MCF 10A (cell line): Measurements from ENCODE around the gene TIMM8A. TPM values are rescaled to one million over a fixed set of nuclear protein-coding genes. Genes with fewer than 3 reads are reported as not detected.

Experiments used
- BruUV-seq: library from RNA; stranded (reverse); fragments of 400-500 nt; replicated peaks from 2 replicates; lab custom pipeline; 2021; lab: Mats Ljungman, UMichigan
- CTCF ChIA-PET: fragments of 300-600 bp; sonication (Branson Sonifier 250); formaldehyde crosslinking; extraction: SDS; loops from one replicate; lab custom pipeline; 2021; ENCODE audit warnings: antibody characterized with exemption, inconsistent platforms; lab: Yijun Ruan, JAX
- POLR2A ChIA-PET: fragments of 300-600, 350-650 bp; sonication (Branson Sonifier 250); formaldehyde crosslinking; extraction: SDS; loops from one replicate; lab custom pipeline; 2020; ENCODE audit warnings: antibody characterized with exemption, inconsistent platforms; lab: Yijun Ruan, JAX
- DNase-seq: peaks from one replicate; pipeline ENCODE4 v3.0.0-alpha.2; 2018; ENCODE audit not compliant: unreplicated experiment
- H3K27ac Mint-ChIP-seq: one replicate; pipeline ENCODE4 v1.8.0; 2022; ENCODE audit warnings: mild to moderate bottlenecking, low read depth, mixed read lengths; ENCODE audit not compliant: unreplicated experiment
- H3K27me3 Mint-ChIP-seq: one replicate; pipeline ENCODE4 v1.8.0; 2022; ENCODE audit warnings: mixed read lengths; ENCODE audit not compliant: insufficient read depth, unreplicated experiment
- H3K36me3 Mint-ChIP-seq: one replicate; pipeline ENCODE4 v1.8.0; 2022; ENCODE audit warnings: mild to moderate bottlenecking, moderate library complexity, mixed read lengths; ENCODE audit not compliant: insufficient read depth, unreplicated experiment
- H3K4me1 Mint-ChIP-seq: one replicate; pipeline ENCODE4 v1.8.0; 2022; ENCODE audit warnings: mixed read lengths; ENCODE audit not compliant: insufficient read depth, unreplicated experiment
- H3K4me3 Mint-ChIP-seq: one replicate; pipeline ENCODE4 v1.8.0; 2022; ENCODE audit warnings: mild to moderate bottlenecking, moderate library complexity, mixed read lengths; ENCODE audit not compliant: unreplicated experiment
- H3K9me3 Mint-ChIP-seq: one replicate; pipeline ENCODE4 v1.8.0; 2022; ENCODE audit warnings: mixed read lengths; ENCODE audit not compliant: unreplicated experiment
- CTCF ChIP-seq: fragments of 200-600 bp; IDR thresholded peaks from one replicate; pipeline ENCODE4 v1.8.0; 2022; ENCODE audit warnings: antibody characterized with exemption, mild to moderate bottlenecking; ENCODE audit not compliant: unreplicated experiment
- intact Hi-C: fragments of 100-400 bp; cut with micrococcal nuclease; formaldehyde crosslinking; loops from 2 replicates; pipeline ENCODE4 v1.14.1; 2022
- total RNA-seq: library from RNA; stranded (reverse); gene quantifications from 2 replicates; pipeline ENCODE4 v1.2.3, GENCODE V29; 2022

Gene TIMM8A
- total RNA-seq, 1 experiment from 2014 or later: 14.9 TPM

GRCh38 chrX:101388604-101389003, 40.1 kb upstream of the TIMM8A start:
- no TSS peak for BruUV-seq
- H3K9me3 Mint-ChIP-seq: no peaks in the 10 kb centered on the region

GRCh38 chrX:101386542-101386885, 38.0 kb upstream of the TIMM8A start:
- Mint-ChIP-seq H3K4me1 (no peaks in the 10 kb centered on the region), H3K27ac (no peak overlapping the region), H3K9me3 (no peaks in the 10 kb centered on the region), H3K27me3 (peaks cover 42% of the 10 kb centered on the region), H3K4me3 (no peak overlapping the region), H3K36me3 (peaks cover 9% of the 10 kb centered on the region)
- no peak for DNase-seq
- intact Hi-C loops: no loop called here
- ChIA-PET CTCF (no interaction called here), POLR2A (no interaction called here)
- no peak for TF ChIP-seq CTCF
- BruUV-seq: no TSS peak

More at GRCh38 chrX:101388604-101389003, 40.1 kb upstream of the TIMM8A start:
- Mint-ChIP-seq H3K36me3 (peaks cover 27% of the 10 kb centered on the region), H3K27ac (no peak overlapping the region), H3K4me3 (no peak overlapping the region), H3K27me3 (peaks cover 40% of the 10 kb centered on the region), H3K4me1 (no peaks in the 10 kb centered on the region)
- DNase-seq: no peak
- TF ChIP-seq CTCF: no peak
- intact Hi-C loops: no loop called here
- CTCF ChIA-PET: interaction anchor here (0.7 to 2.0 kb wide), 3 partner anchors 23 to 704 kb away, joined by 3 to 4 read pairs (median 3); no protein-coding TSS in a partner anchor
- POLR2A ChIA-PET: no interaction called here

- Mint-ChIP-seq H3K36me3 (peaks cover 3% of the 10 kb centered on the region), H3K27ac (no peak within 1 kb of the TSS), H3K9me3 (no peaks in the 10 kb centered on the region), H3K4me3 (no peak within 1 kb of the TSS), H3K4me1 (no peaks in the 10 kb centered on the region), H3K27me3 (peaks cover 37% of the 10 kb centered on the region)
- TF ChIP-seq CTCF: no peak
- no TSS peak for BruUV-seq
- intact Hi-C loops: no loop called here
- ChIA-PET POLR2A (no interaction called here), CTCF (no interaction called here)
- DNase-seq: no peak
Observed at GRCh38 chrX:101385795-101386541, 37.4 kb upstream of the TIMM8A start, which contains the start of gene BTK. Gene BTK (minus strand): TSS chrX:101386191. CDS start chrX:101375284, 10,907 bp downstream.

GRCh38 chrX:101385026-101385684, 36.6 kb upstream of the TIMM8A start:
- H3K27ac Mint-ChIP-seq: no peak overlapping the region
- ChIA-PET POLR2A (no interaction called here), CTCF (no interaction called here)
- BruUV-seq: no TSS peak
- no peaks in the 10 kb centered on the region for H3K9me3 Mint-ChIP-seq
- peaks cover 38% of the 10 kb centered on the region for H3K27me3 Mint-ChIP-seq
- no peak overlapping the region for H3K4me3 Mint-ChIP-seq
- H3K36me3 Mint-ChIP-seq: no peaks in the 10 kb centered on the region
- H3K4me1 Mint-ChIP-seq: no peaks in the 10 kb centered on the region
- intact Hi-C loops: no loop called here
- TF ChIP-seq CTCF: no peak
- DNase-seq: no peak
